Lower lobe of right lung (tissue), 2 donors: ENCODE data around the gene NT5C2. TPM values are rescaled to one million over a fixed set of nuclear protein-coding genes. Genes with fewer than 3 reads are reported as not detected.
"Not testable (repeated sequence)": the region's sequence is repeated elsewhere in the genome, so short reads cannot be mapped to it uniquely, and the experiment has no call there.

ENCODE experiments used
- ATAC-seq, 2 donors: fragments of 200-7000 bp; cut with Tn5 transposase; one replicate each; pipeline ENCODE4 v1.9.1; 2020 to 2022; ENCODE audit warnings: mild to moderate bottlenecking in 2 of 2, moderate library complexity in 2 of 2
- DNase-seq: peaks from one replicate; pipeline ENCODE4 v3.0.0-alpha.2; 2020
- H3K27ac ChIP-seq: fragments of 200-600 bp; one replicate; pipeline ENCODE4 v1.8.0; 2022
- H3K27me3 ChIP-seq: fragments of 200-600 bp; one replicate; pipeline ENCODE4 v1.8.0; 2022; ENCODE audit warnings: low read depth
- H3K36me3 ChIP-seq: fragments of 200-600 bp; one replicate; pipeline ENCODE4 v1.8.0; 2022; ENCODE audit warnings: mild to moderate bottlenecking
- H3K4me1 ChIP-seq: fragments of 200-600 bp; one replicate; pipeline ENCODE4 v1.8.0; 2022
- H3K4me3 ChIP-seq: fragments of 200-600 bp; one replicate; pipeline ENCODE4 v1.8.0; 2022; ENCODE audit warnings: mild to moderate bottlenecking
- H3K9me3 ChIP-seq: fragments of 200-600 bp; one replicate; pipeline ENCODE4 v1.8.0; 2022
- CTCF ChIP-seq: fragments of 200-600 bp; IDR thresholded peaks from one replicate; pipeline ENCODE4 v1.8.0; 2022; ENCODE audit warnings: antibody characterized with exemption, mild to moderate bottlenecking
- intact Hi-C: fragments of 100-400 bp; cut with DNase I; formaldehyde crosslinking; loops from one replicate; pipeline ENCODE4 v1.11.0; 2022
- total RNA-seq: library from RNA; stranded (reverse); fragmentation: NEBNext Ultra II Directional; extraction: Animal tissue kit (Norgen Biotek cat#: 25700); gene quantifications from one replicate; pipeline ENCODE4 v1.2.1, GENCODE V29; 2021
- donor health status: DM: no; HTN: yes; CAD: no; lungs with severe emphysema.

Gene NT5C2
- total RNA-seq, 1 donor from 2014 or later = 105 TPM

- Histone ChIP-seq H3K27ac (no peak overlapping the region), H3K27me3 (no peaks in the 10 kb centered on the region), H3K4me3 (no peak overlapping the region), H3K36me3 (peaks cover 14% of the 10 kb centered on the region), H3K9me3 (no peaks in the 10 kb centered on the region), H3K4me1 (peaks cover 28% of the 10 kb centered on the region)
- ATAC-seq = no peak
- intact Hi-C loops = no loop called here
- TF ChIP-seq CTCF = no peak
- DNase-seq = no peak
Observed at GRCh38 chr10:103144041-103144440, 49.0 kb downstream of the NT5C2 start.

GRCh38 chr10:103143641-103144040, 49.4 kb downstream of the NT5C2 start:
- ATAC-seq, H3K4me3 ChIP-seq, intact Hi-C loops, DNase-seq, H3K27me3 ChIP-seq, H3K9me3 ChIP-seq, H3K27ac ChIP-seq: not testable (repeated sequence)
- peaks cover 18% of the 10 kb centered on the region for H3K36me3 ChIP-seq
- H3K4me1 ChIP-seq = peaks cover 28% of the 10 kb centered on the region

GRCh38 chr10:103141950-103142349, 51.1 kb downstream of the NT5C2 start:
- intact Hi-C loops = no loop called here
- Histone ChIP-seq H3K36me3 (peaks cover 34% of the 10 kb centered on the region), H3K4me1 (peaks cover 28% of the 10 kb centered on the region), H3K4me3 (no peak overlapping the region), H3K9me3 (no peaks in the 10 kb centered on the region), H3K27me3 (no peaks in the 10 kb centered on the region), H3K27ac (no peak overlapping the region)
- DNase-seq = no peak
- no peak for TF ChIP-seq CTCF
- no peak for ATAC-seq

- ATAC-seq = no peak
- peaks cover 49% of the 10 kb centered on the region for H3K36me3 ChIP-seq
- intact Hi-C loops = no loop called here
Observed at GRCh38 chr10:103140469-103140868, 52.6 kb downstream of the NT5C2 start.

GRCh38 chr10:103139803-103140202, 53.3 kb downstream of the NT5C2 start:
- DNase-seq = no peak
- H3K9me3 ChIP-seq = no peaks in the 10 kb centered on the region
- ATAC-seq = no peak
- intact Hi-C loops = no loop called here
- TF ChIP-seq CTCF = no peak
- H3K27ac ChIP-seq = no peak overlapping the region
- H3K4me3 ChIP-seq = no peak overlapping the region
- peaks cover 56% of the 10 kb centered on the region for H3K36me3 ChIP-seq
- no peaks in the 10 kb centered on the region for H3K27me3 ChIP-seq
- H3K4me1 ChIP-seq = peaks cover 8% of the 10 kb centered on the region

More at GRCh38 chr10:103140469-103140868, 52.6 kb downstream of the NT5C2 start:
- Histone ChIP-seq H3K27me3 (no peaks in the 10 kb centered on the region), H3K9me3 (no peaks in the 10 kb centered on the region), H3K4me3 (no peak overlapping the region), H3K27ac (no peak overlapping the region), H3K4me1 (peaks cover 14% of the 10 kb centered on the region)
- TF ChIP-seq CTCF = no peak
- DNase-seq = no peak

GRCh38 chr10:103135168-103135567, 57.9 kb downstream of the NT5C2 start:
- intact Hi-C loops, DNase-seq, H3K4me1 ChIP-seq, H3K27me3 ChIP-seq, H3K27ac ChIP-seq, ATAC-seq, H3K9me3 ChIP-seq, H3K4me3 ChIP-seq: not testable (repeated sequence)
- H3K36me3 ChIP-seq = peaks cover 74% of the 10 kb centered on the region

GRCh38 chr10:103130910-103131309, 62.2 kb downstream of the NT5C2 start:
- ATAC-seq = no peak
- H3K4me1 ChIP-seq = peaks cover 7% of the 10 kb centered on the region
- DNase-seq = no peak
- H3K27me3 ChIP-seq = no peaks in the 10 kb centered on the region
- no peaks in the 10 kb centered on the region for H3K9me3 ChIP-seq
- TF ChIP-seq CTCF = no peak
- H3K4me3 ChIP-seq = no peak overlapping the region
- H3K27ac ChIP-seq = no peak overlapping the region
- peaks cover 48% of the 10 kb centered on the region for H3K36me3 ChIP-seq
- intact Hi-C loops = no loop called here

- H3K4me3 ChIP-seq, DNase-seq, intact Hi-C loops, ATAC-seq, H3K9me3 ChIP-seq, H3K27me3 ChIP-seq, H3K27ac ChIP-seq: not testable (repeated sequence)
- peaks cover 12% of the 10 kb centered on the region for H3K4me1 ChIP-seq
- peaks cover 43% of the 10 kb centered on the region for H3K36me3 ChIP-seq
Observed at GRCh38 chr10:103130180-103130579, 62.9 kb downstream of the NT5C2 start.
